Thyroid gland (tissue), 4 donors: ENCODE measurements around the gene PRRT2.
A peak's percentile ranks its signal among the peaks of the same experiment; 100 is the strongest.

Experiments used
- CTCF ChIP-seq, 6 experiments: fragments of 200-600 bp in 3 of 6; fragments of 450-650 bp in 3 of 6; sonication (generic) in 3 of 6; IDR thresholded peaks; one replicate each; pipeline ENCODE4 v1.5.1; 2016 to 2019; ENCODE audit warnings: antibody characterized with exemption in 6 of 6, mild to moderate bottlenecking in 2 of 6, inconsistent platforms in 1 of 6, moderate library complexity in 1 of 6
- POLR2A ChIP-seq, 2 donors: fragments of 450-650 bp; IDR thresholded peaks; one replicate each; pipeline ENCODE4 v1.6.1; 2017; ENCODE audit warnings: antibody characterized with exemption in 2 of 2, mild to moderate bottlenecking in 2 of 2, moderate library complexity in 1 of 2

GRCh38 chr16:29790183-29790948 is 21.6 kb upstream of the PRRT2 start, which contains the start of gene KIF22:
- TF ChIP-seq CTCF (IDR thresholded peaks at IDR 0.05): peak in 4 of 6 experiments; percentile 37 to 76 (median 62)
- TF ChIP-seq POLR2A (IDR thresholded peaks at IDR 0.05): peak; percentile 64 to 84
